ENCODE results near the gene PSMD3. TPM values are rescaled to one million over a fixed set of nuclear protein-coding genes. Genes with fewer than 3 reads are reported as not detected.
"Not testable (repeated sequence)": the region's sequence is repeated elsewhere in the genome, so short reads cannot be mapped to it uniquely, and the experiment has no call there.

PSMD3 gene
- total and polyA plus RNA-seq, 5 experiments from 2014 or later = 45.4 to 87.9 (median 55.9) TPM

DNA sequence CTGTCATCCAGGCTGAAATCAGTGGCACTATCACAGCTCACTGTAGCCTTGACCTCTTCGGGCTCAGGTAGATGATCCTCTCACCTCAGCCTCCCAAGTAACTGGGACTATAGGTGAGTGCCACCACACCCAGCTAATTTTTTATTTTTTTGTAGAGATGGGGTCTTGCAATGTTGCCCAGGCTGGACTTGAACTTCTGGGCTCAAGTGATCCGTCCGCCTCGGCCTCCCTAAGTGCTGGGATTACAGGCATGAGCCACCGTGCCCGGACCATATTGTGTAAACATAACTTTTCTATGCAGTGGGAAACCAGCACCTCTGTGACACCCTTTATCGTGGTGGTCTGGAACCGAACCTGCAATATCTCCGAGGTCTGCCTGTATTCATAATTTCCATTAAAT, 23.5 kb downstream of the PSMD3 start:
- Mint-ChIP-seq H3K4me3 (no peak overlapping the region), H3K27ac (no peak overlapping the region), H3K4me1 (no peaks in the 10 kb centered on the region), H3K9me3 (no peaks in the 10 kb centered on the region), H3K36me3 (no peaks in the 10 kb centered on the region), H3K27me3 (no peaks in the 10 kb centered on the region)
- DNase-seq (no peak), ATAC-seq (no peak)
- POLR2A ChIA-PET = interaction anchor here (0.6 kb wide), 1 partner anchor 139 kb away, joined by 3 read pairs; no protein-coding TSS in a partner anchor

DNA sequence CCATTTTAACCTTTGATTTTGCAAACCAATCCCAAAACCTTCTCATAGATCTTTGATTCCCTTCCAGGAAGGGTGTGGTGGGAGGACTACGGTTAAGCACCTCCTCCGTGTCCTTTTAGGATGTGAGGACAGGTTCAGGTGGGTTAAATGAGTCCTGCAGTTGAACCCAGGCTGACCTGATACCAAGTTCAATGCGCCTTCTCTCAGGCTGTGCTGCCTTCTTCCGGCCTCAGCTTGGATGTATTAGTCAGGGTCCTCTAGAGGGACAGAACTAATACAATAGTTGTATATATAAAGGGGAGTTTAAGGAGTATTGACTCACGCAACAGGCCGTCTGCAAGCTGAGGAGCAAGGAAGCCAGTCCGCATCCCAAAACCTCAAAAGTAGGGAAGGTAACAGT, 24.1 kb downstream of the PSMD3 start:
- no peaks in the 10 kb centered on the region for H3K9me3 Mint-ChIP-seq
- no peak overlapping the region for H3K4me3 Mint-ChIP-seq
- DNase-seq (no peak), ATAC-seq (no peak)
- H3K27me3 Mint-ChIP-seq = no peaks in the 10 kb centered on the region
- H3K27ac Mint-ChIP-seq = no peak overlapping the region
- POLR2A ChIA-PET = interaction anchor here (0.6 kb wide), 1 partner anchor 140 kb away, joined by 3 read pairs; no protein-coding TSS in a partner anchor
- H3K4me1 Mint-ChIP-seq = peaks cover 0 to under 1% (median under 1%) of the 10 kb centered on the region in 4 donors
- H3K36me3 Mint-ChIP-seq = no peaks in the 10 kb centered on the region

DNA sequence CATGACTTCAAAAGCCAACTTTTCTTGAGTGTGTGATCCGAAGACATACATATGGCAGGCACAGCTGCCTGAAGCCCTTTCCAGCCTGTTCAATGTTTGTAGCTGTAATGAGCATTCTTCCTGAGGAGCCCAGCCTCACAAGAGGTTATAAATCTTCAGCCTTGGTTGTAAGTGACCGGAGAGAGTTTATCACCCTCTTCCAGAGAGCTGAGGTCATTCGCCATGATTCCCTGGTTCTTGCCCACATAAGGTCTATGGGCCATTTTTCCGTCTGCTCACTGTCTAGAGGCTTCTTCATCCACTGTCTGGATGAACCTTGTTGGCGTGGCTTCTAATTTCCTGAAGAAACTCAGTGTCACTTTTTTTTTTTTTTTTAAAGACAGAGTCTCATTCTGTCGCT, 24.9 kb downstream of the PSMD3 start:
- H3K4me1 Mint-ChIP-seq = peaks cover 2 to 8% (median 8%) of the 10 kb centered on the region in 4 donors
- no peak overlapping the region for H3K4me3 Mint-ChIP-seq
- no peaks in the 10 kb centered on the region for H3K9me3 Mint-ChIP-seq
- no peaks in the 10 kb centered on the region for H3K36me3 Mint-ChIP-seq
- DNase-seq = no peak
- POLR2A ChIA-PET = interaction anchor here (0.7 kb wide), 1 partner anchor 100 kb away, joined by 3 read pairs; no protein-coding TSS in a partner anchor
- ATAC-seq = no peak
- no peaks in the 10 kb centered on the region for H3K27me3 Mint-ChIP-seq
- no peak overlapping the region for H3K27ac Mint-ChIP-seq

DNA sequence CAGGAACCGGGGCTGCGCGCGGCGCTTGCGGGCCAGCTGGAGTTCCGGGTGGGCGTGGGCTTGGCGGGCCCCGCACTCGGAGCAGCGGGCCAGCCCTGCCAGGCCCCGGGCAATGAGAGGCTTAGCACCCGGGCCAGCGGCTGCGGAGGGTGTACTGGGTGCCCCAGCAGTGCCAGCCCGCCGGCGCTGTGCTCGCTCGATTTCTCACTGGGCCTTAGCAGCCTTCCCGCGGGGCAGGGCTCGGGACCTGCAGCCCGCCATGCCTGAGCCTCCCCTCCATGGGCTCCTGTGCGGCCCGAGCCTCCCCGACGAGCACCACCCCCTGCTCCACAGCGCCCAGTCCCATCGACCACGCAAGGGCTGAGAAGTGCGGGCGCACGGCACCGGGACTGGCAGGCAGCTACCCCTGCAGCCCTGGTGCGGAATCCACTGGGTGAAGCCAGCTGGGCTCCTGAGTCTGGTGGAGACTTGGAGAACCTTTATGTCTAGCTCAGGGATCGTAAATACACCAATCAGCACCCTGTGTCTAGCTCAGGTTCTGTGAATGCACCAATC, 30.4 kb downstream of the PSMD3 start:
- not testable (repeated sequence) for H3K27ac Mint-ChIP-seq, H3K36me3 Mint-ChIP-seq, H3K9me3 Mint-ChIP-seq, H3K27me3 Mint-ChIP-seq, DNase-seq, H3K4me3 Mint-ChIP-seq, ATAC-seq
- POLR2A ChIA-PET = interaction anchor here (1.4 to 2.1 kb wide), 2 partner anchors 90 to 102 kb away, joined by 3 to 8 read pairs; partner anchors contain the start of gene NR1D1
- peaks cover 6 to 24% (median 13%) of the 10 kb centered on the region in 4 donors for H3K4me1 Mint-ChIP-seq

DNA sequence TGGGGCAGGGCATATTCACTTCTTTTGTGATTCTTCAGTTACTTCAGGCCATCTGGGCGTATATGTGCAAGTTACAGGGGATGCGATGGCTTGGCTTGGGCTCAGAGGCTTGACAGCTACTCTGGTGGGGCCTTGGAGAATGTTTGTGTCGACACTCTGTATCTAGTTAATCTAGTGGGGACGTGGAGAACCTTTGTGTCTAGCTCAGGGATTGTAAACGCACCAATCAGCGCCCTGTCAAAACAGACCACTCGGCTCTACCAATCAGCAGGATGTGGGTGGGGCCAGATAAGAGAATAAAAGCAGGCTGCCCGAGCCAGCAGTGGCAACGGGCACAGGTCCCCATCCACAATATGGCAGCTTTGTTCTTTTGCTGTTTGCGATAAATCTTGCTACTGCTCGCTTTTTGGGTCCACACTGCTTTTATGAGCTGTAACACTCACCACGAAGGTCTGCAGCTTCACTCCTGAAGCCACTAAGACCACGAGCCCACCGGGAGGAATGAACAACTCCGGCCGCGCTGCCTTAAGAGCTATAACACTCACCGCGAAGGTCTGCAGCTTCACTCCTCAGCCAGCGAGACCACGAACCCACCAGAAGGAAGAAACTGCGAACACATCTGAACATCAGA, 31.5 kb downstream of the PSMD3 start:
- POLR2A ChIA-PET = interaction anchor here (0.6 to 1.9 kb wide), 3 partner anchors 10 to 212 kb away, joined by 3 to 13 read pairs (median 6); no protein-coding TSS in a partner anchor
- Mint-ChIP-seq H3K27ac (peak overlapping the region in 1 of 10 donors; percentile 82), H3K4me1 (peaks cover 6 to 24% (median 13%) of the 10 kb centered on the region in 4 donors)
- not testable (repeated sequence) for ATAC-seq, H3K36me3 Mint-ChIP-seq, H3K27me3 Mint-ChIP-seq, H3K4me3 Mint-ChIP-seq, H3K9me3 Mint-ChIP-seq, DNase-seq

DNA sequence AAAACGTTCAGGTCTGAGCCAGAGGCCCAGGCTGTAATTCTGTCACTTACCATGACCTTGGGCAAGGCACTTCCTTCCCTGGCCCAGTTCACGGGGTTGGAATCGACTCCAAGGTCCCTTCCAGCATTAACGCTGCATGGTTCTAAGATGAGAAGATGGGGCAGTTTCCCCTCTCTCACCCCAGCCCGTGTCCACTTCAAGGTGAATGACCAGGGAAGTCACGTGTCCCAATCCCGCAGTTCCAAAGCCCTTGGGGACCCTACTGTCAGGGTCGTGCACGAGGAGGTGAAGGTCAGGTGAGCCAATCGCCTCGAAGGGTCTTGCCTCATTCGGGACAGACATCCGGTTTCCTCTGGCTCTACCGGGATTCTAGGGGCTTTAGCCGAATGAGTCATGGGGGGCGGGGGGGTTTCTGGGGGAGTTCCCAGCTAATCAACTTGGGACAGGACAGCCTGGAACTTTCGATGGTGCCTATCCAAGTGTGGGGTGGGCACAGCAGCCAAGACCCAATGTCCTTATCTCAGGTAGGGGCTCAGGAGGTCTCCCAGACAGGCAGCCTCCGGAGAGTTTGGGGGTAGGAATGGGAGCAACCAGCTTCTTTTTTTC, 33.9 kb downstream of the PSMD3 start:
- Mint-ChIP-seq H3K36me3 (peaks cover 0 to 8% (median 0%) of the 10 kb centered on the region in 3 donors), H3K4me1 (peaks cover 6 to 24% (median 13%) of the 10 kb centered on the region in 4 donors), H3K27me3 (no peaks in the 10 kb centered on the region), H3K4me3 (no peak overlapping the region), H3K27ac (no peak overlapping the region), H3K9me3 (no peaks in the 10 kb centered on the region)
- ATAC-seq = no peak
- DNase-seq = no peak
- POLR2A ChIA-PET = interaction anchor here (0.7 to 1.5 kb wide), 6 partner anchors 12 to 126 kb away, joined by 3 to 5 read pairs (median 3); partner anchors contain the start of gene CASC3

DNA sequence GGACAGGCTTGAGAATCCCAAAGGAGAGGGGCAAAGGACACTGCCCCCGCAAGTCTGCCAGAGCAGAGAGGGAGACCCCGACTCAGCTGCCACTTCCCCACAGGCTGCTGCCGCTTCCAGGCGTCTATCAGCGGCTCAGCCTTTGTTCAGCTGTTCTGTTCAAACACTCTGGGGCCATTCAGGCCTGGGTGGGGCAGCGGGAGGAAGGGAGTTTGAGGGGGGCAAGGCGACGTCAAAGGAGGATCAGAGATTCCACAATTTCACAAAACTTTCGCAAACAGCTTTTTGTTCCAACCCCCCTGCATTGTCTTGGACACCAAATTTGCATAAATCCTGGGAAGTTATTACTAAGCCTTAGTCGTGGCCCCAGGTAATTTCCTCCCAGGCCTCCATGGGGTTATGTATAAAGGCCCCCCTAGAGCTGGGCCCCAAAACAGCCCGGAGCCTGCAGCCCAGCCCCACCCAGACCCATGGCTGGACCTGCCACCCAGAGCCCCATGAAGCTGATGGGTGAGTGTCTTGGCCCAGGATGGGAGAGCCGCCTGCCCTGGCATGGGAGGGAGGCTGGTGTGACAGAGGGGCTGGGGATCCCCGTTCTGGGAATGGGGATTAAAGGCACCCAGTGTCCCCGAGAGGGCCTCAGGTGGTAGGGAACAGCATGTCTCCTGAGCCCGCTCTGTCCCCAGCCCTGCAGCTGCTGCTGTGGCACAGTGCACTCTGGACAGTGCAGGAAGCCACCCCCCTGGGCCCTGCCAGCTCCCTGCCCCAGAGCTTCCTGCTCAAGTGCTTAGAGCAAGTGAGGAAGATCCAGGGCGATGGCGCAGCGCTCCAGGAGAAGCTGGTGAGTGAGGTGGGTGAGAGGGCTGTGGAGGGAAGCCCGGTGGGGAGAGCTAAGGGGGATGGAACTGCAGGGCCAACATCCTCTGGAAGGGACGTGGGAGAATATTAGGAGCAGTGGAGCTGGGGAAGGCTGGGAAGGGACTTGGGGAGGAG, 34.7 kb downstream of the PSMD3 start, which contains the start of gene CSF3:
CSF3 (plus strand) TSS at position 436 of the 993 bp plus-strand sequence; CDS start at position 471, 35 bp downstream.
- Mint-ChIP-seq H3K27me3 (no peaks in the 10 kb centered on the region), H3K4me3 (no peak within 1 kb of the TSS), H3K9me3 (no peaks in the 10 kb centered on the region), H3K27ac (no peak within 1 kb of the TSS), H3K36me3 (peaks cover 0 to 15% (median 0%) of the 10 kb centered on the region in 3 donors), H3K4me1 (peaks cover 4 to 18% (median 7%) of the 10 kb centered on the region in 4 donors)
- ATAC-seq (no peak), DNase-seq (no peak)
- POLR2A ChIA-PET = interaction anchor here (1.4 to 1.5 kb wide), 4 partner anchors 11 to 161 kb away, joined by 3 to 5 read pairs (median 4); no protein-coding TSS in a partner anchor

DNA sequence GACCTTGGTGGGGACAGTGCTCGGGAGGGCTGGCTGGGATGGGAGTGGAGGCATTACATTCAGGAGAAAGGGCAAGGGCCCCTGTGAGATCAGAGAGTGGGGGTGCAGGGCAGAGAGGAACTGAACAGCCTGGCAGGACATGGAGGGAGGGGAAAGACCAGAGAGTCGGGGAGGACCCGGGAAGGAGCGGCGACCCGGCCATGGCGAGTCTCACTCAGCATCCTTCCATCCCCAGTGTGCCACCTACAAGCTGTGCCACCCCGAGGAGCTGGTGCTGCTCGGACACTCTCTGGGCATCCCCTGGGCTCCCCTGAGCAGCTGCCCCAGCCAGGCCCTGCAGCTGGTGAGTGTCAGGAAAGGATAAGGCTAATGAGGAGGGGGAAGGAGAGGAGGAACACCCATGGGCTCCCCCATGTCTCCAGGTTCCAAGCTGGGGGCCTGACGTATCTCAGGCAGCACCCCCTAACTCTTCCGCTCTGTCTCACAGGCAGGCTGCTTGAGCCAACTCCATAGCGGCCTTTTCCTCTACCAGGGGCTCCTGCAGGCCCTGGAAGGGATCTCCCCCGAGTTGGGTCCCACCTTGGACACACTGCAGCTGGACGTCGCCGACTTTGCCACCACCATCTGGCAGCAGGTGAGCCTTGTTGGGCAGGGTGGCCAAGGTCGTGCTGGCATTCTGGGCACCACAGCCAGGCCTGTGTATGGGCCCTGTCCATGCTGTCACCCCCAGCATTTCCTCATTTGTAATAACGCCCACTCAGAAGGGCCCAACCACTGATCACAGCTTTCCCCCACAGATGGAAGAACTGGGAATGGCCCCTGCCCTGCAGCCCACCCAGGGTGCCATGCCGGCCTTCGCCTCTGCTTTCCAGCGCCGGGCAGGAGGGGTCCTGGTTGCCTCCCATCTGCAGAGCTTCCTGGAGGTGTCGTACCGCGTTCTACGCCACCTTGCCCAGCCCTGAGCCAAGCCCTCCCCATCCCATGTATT, 35.7 kb downstream of the PSMD3 start:
- no peak overlapping the region for H3K4me3 Mint-ChIP-seq
- H3K27ac Mint-ChIP-seq = no peak overlapping the region
- H3K9me3 Mint-ChIP-seq = no peaks in the 10 kb centered on the region
- POLR2A ChIA-PET = interaction anchor here (1.5 kb wide), 2 partner anchors 10 to 160 kb away, joined by 3 to 4 read pairs; no protein-coding TSS in a partner anchor
- peaks cover 3 to 16% (median 6%) of the 10 kb centered on the region in 4 donors for H3K4me1 Mint-ChIP-seq
- DNase-seq (no peak), ATAC-seq (no peak)
- H3K27me3 Mint-ChIP-seq = no peaks in the 10 kb centered on the region
- peaks cover 0 to 25% (median under 1%) of the 10 kb centered on the region in 3 donors for H3K36me3 Mint-ChIP-seq

DNA sequence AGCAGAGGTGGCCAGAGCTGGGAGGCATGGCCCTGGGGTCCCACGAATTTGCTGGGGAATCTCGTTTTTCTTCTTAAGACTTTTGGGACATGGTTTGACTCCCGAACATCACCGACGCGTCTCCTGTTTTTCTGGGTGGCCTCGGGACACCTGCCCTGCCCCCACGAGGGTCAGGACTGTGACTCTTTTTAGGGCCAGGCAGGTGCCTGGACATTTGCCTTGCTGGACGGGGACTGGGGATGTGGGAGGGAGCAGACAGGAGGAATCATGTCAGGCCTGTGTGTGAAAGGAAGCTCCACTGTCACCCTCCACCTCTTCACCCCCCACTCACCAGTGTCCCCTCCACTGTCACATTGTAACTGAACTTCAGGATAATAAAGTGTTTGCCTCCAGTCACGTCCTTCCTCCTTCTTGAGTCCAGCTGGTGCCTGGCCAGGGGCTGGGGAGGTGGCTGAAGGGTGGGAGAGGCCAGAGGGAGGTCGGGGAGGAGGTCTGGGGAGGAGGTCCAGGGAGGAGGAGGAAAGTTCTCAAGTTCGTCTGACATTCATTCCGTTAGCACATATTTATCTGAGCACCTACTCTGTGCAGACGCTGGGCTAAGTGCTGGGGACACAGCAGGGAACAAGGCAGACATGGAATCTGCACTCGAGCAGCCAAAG, 36.9 kb downstream of the PSMD3 start:
- no peak overlapping the region for H3K4me3 Mint-ChIP-seq
- H3K27me3 Mint-ChIP-seq = no peaks in the 10 kb centered on the region
- DNase-seq (peak in 1 of 10 donors; percentile 10), ATAC-seq (no peak)
- POLR2A ChIA-PET = interaction anchor here (2.3 kb wide), 1 partner anchor 10 kb away, joined by 7 read pairs; no protein-coding TSS in a partner anchor
- H3K36me3 Mint-ChIP-seq = peaks cover 0 to 36% (median 3%) of the 10 kb centered on the region in 3 donors
- peak overlapping the region in 2 of 10 donors; percentile 9 to 12 for H3K27ac Mint-ChIP-seq
- H3K4me1 Mint-ChIP-seq = peaks cover 3 to 11% (median 7%) of the 10 kb centered on the region in 4 donors
- no peaks in the 10 kb centered on the region for H3K9me3 Mint-ChIP-seq

DNA sequence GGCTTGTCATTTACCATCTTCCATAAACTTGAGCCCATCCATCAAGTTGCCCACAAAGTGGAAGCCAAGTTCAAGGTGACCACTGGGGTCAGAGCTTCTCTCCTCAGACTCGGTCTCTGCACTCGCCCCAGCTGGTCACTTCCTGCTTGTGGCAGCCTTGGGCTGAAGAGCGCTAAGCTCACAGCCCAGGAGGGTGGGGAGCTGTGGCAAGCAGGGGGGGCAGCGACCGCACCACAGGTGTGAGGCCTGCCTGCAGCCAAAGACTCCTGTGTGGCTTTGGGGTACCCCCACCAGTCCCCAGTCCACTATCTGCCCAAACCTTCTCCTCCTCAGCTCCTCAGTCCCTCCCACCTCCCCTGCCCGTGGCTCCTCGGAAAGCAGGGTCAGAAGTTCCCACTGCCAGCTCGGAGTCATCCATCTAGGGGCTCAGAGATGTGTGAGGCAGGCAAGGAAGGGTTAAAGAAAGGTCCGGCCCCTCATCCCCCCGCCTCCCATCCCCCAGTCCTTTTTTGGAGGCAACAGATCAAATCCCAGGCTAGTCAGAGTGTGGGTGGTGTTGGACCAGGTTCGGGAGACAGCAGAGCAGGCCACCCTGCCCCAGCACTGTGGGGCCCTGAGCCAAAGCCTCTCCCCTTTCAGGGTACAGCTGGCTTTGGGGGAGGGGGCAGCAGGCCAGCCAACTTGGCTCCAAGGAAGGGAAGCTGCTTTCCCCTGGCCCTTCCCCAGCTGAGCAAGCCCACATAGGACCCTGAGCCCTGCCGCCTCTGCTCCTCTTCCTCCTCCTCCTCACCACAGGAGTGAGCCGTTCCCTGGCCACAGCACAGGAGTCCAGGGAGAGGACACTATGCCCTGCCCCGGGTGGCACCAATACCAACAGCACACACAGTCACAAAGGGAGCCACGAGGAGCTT, 37.9 kb downstream of the PSMD3 start:
- no peaks in the 10 kb centered on the region for H3K9me3 Mint-ChIP-seq
- DNase-seq (peak in 1 of 10 donors; percentile 42), ATAC-seq (no peak)
- H3K36me3 Mint-ChIP-seq = peaks cover 0 to 37% (median 3%) of the 10 kb centered on the region in 3 donors
- peaks cover 3 to 8% (median 6%) of the 10 kb centered on the region in 4 donors for H3K4me1 Mint-ChIP-seq
- POLR2A ChIA-PET = interaction anchor here (2.3 kb wide), 1 partner anchor 9 kb away, joined by 7 read pairs; no protein-coding TSS in a partner anchor
- peak overlapping the region in 5 of 10 donors; percentile 12 to 79 (median 43) for H3K27ac Mint-ChIP-seq
- H3K4me3 Mint-ChIP-seq = no peak overlapping the region
- no peaks in the 10 kb centered on the region for H3K27me3 Mint-ChIP-seq
